Right lobe of liver (tissue), 4 donors: Measurements from ENCODE around the gene ENTPD3.

ENCODE experiments used
- CTCF ChIP-seq, 4 donors: fragments of 200-600 bp in 3 of 4; fragments of 450-650 bp in 1 of 4; IDR thresholded peaks; one replicate each; pipeline versions ENCODE4 v1.5.1 to v1.8.0; 2016 to 2022; ENCODE audit warnings: antibody characterized with exemption in 4 of 4, mild to moderate bottlenecking in 2 of 4
- POLR2A ChIP-seq: fragments of 450-650 bp; IDR thresholded peaks from one replicate; pipeline ENCODE4 v1.6.1; 2017; ENCODE audit warnings: antibody characterized with exemption, mild to moderate bottlenecking
- donor health status: DM: no; HTN: no; CAD: no.
- donor health status: DM: no; HTN: no; CAD: no.
- donor health status: DM: no; HTN: yes; CAD: no.

- TF ChIP-seq CTCF (IDR thresholded peaks at IDR 0.05) (no peak), POLR2A (no peak)
Measured at GRCh38 chr3:40422861-40423260, 35.9 kb downstream of the ENTPD3 start.
